K562 (cell line): ENCODE measurements around the gene ELF1. TPM values are rescaled to one million over a fixed set of nuclear protein-coding genes. Genes with fewer than 3 reads are reported as not detected.

Experiments used
- AFF1 ChIP-seq, 2 experiments: fragments of 450-650 bp; IDR thresholded peaks; 2 replicates each; pipeline ENCODE4 v1.6.1; 2018; ENCODE audit warnings: mild to moderate bottlenecking in 2 of 2, low read depth in 1 of 2; ENCODE audit not compliant: partially characterized antibody in 2 of 2
- CTBP1 ChIP-seq: fragments of 450-650 bp; IDR thresholded peaks from 2 replicates; pipeline ENCODE4 v1.6.1; 2016; ENCODE audit warnings: borderline replicate concordance
- DPF2 ChIP-seq: fragments of 450-650 bp; IDR thresholded peaks from 2 replicates; pipeline ENCODE4 v1.6.1; 2016
- ELF2 ChIP-seq: fragments of 250-450 bp; sonication (Bioruptor Pico); IDR thresholded peaks from 2 replicates; pipeline ENCODE4 v1.5.0; 2021; ENCODE audit warnings: mild to moderate bottlenecking
- ELK3 ChIP-seq: fragments of 450-650 bp; formaldehyde crosslinking; IDR thresholded peaks from 2 replicates; pipeline ENCODE4 v1.4.0; 2020; ENCODE audit warnings: mild to moderate bottlenecking
- FOXK2 ChIP-seq, 2 experiments: fragments of 450-650 bp; IDR thresholded peaks in 1 of 2; conservative IDR thresholded peaks in 1 of 2; 2 replicates each; pipeline ENCODE4 v1.6.1; 2016; ENCODE audit warnings: low read depth in 2 of 2, mild to moderate bottlenecking in 1 of 2
- HMGN3 ChIP-seq: IDR thresholded peaks from 2 replicates; pipeline ENCODE4 v1.6.1; 2011; ENCODE audit warnings: borderline replicate concordance, low read depth, mild to moderate bottlenecking, mixed read lengths, low read length; ENCODE audit not compliant: insufficient read length; ENCODE audit errors: extremely low read depth
- KDM5B ChIP-seq: fragments of 200-600 bp; sonication (generic); IDR thresholded peaks from 2 replicates; pipeline ENCODE4 v1.6.1; 2012; ENCODE audit warnings: low read depth, mild to moderate bottlenecking, moderate library complexity, low read length, control low read depth, inconsistent platforms; ENCODE audit not compliant: insufficient replicate concordance
- NCOA4 ChIP-seq: fragments of 450-650 bp; IDR thresholded peaks from 2 replicates; pipeline ENCODE4 v1.6.1; 2018; ENCODE audit warnings: mild to moderate bottlenecking; ENCODE audit not compliant: partially characterized antibody
- SNRNP70 ChIP-seq: fragments of 200-400 bp; formaldehyde crosslinking; optimal IDR thresholded peaks from 2 replicates; pipeline ENCODE3; 2017; ENCODE audit warnings: low read depth, low read length
- ZNF224 ChIP-seq: sonication (generic); formaldehyde crosslinking; IDR thresholded peaks from 2 replicates; pipeline ENCODE4 v1.8.0; 2022; ENCODE audit warnings: mild to moderate bottlenecking, missing genetic modification reagents
- ZNF407 ChIP-seq: fragments of 450-650 bp; IDR thresholded peaks from 2 replicates; pipeline ENCODE4 v1.6.1; 2016; ENCODE audit warnings: low read depth
- ZNF589 ChIP-seq: fragments of 200-800 bp; sonication (Bioruptor generic); IDR thresholded peaks from 2 replicates; pipeline ENCODE4 v1.6.1; 2016; ENCODE audit warnings: low read depth, missing genetic modification characterization, missing compliant biosample characterization
- polyA plus RNA-seq, 8 experiments: library from polyadenylated mRNA; depleted of rRNA in 4 of 8; stranded (reverse) in 5 of 8; unstranded in 3 of 8; fragments of >200 nt; fragmentation: Nextera tagmentation in 2 of 8; fragmentation: Illumina TruSeq in 1 of 8; extraction: Ambion mirVana in 2 of 8; extraction: Trizol in 1 of 8; gene quantifications; 2 replicates each; pipeline versions ENCODE4 v1.2.1 to v1.2.3, GENCODE V29; 2011 to 2014; ENCODE audit warnings: inconsistent platforms in 1 of 8, missing spikeins in 1 of 8
- total RNA-seq, 7 experiments: library from RNA; depleted of rRNA in 6 of 7; stranded (reverse); fragments of >200 nt in 6 of 7; fragmentation: Illumina TruSeq in 2 of 7; extraction: Trizol in 2 of 7; gene quantifications; 2 replicates each; pipeline versions ENCODE4 v1.2.1 to v1.2.3, GENCODE V29; 2011 to 2021; ENCODE audit warnings: low replicate concordance in 1 of 7

ELF1 gene
- total and polyA plus RNA-seq, 9 of the 15 experiments (the other 6 are each of a cell fraction or from before 2014, with no cell fraction given) = 24.7 to 54.4 (median 33.4) TPM

- TF ChIP-seq ZNF407 (peak; percentile 98), ELK3 (CRISPR knock-in tag) (no peak), CTBP1 (peak; percentile 14), SNRNP70 (no peak), HMGN3 (no peak), NCOA4 (no peak), FOXK2 (conservative IDR thresholded peaks at IDR 0.05 in 1 of 2, IDR thresholded peaks at IDR 0.05 in 1 of 2; ENCODE audit: low read depth in 2 of 2) (peak; percentile 66 to 73), ELF2 (CRISPR knock-in tag) (no peak), ZNF224 (CRISPR knock-in tag) (no peak), KDM5B (peak; percentile 71), ZNF589 (CRISPR knock-in tag) (0 out of 2 replicates have a peak, but pooled peaks have one; percentile 69), AFF1 (IDR thresholded peaks at IDR 0.05; ENCODE audit: low read depth in 1 of 2, partially characterized antibody in 2 of 2) (peak in 1 of 2 experiments; percentile 47), DPF2 (peak; percentile 11; the same call in 1 of the 2 replicates)
Measured at GRCh38 chr13:41061075-41061913, 42.2 kb upstream of the ELF1 start, which contains the start of gene WBP4 (continued).
